SK-N-SH (cell line): ENCODE measurements around the gene ALPG. TPM values are rescaled to one million over a fixed set of nuclear protein-coding genes. Genes with fewer than 3 reads are reported as not detected.

Experiments used
- CTCF ChIA-PET: fragments of 300-600, 350-600 bp; formaldehyde crosslinking; extraction: SDS; loops from one replicate; lab custom pipeline; 2021; lab: Yijun Ruan, JAX
- POLR2A ChIA-PET: fragments of 350-600 bp; sonication (Branson Sonifier 250); formaldehyde crosslinking; extraction: SDS; loops from one replicate; lab custom pipeline; 2020; ENCODE audit warnings: antibody characterized with exemption, inconsistent platforms; lab: Yijun Ruan, JAX
- DNase-seq: peaks from one replicate; pipeline ENCODE4 v3.0.0; 2012
- H2AFZ ChIP-seq: fragments of 200-600 bp; sonication (generic); 2 replicates; pipeline ENCODE4 v1.8.1; 2016; ENCODE audit warnings: antibody characterized with exemption, mild to moderate bottlenecking, low read depth
- H3F3A ChIP-seq: fragments of 200-600 bp; sonication (generic); replicated peaks from 2 replicates; pipeline ENCODE3; 2016; ENCODE audit warnings: antibody characterized with exemption, mild to moderate bottlenecking; ENCODE audit not compliant: insufficient read depth
- H3K27ac ChIP-seq, 2 experiments: fragments of 200-500 bp in 1 of 2; fragments of 200-600 bp in 1 of 2; sonication (Bioruptor generic) in 1 of 2; sonication (generic), shearing (Covaris generic) in 1 of 2; 2 replicates each; pipeline versions ENCODE4 v1.5.1 to v1.6.1; 2014 to 2016; ENCODE audit warnings: low read depth in 2 of 2, inconsistent platforms in 1 of 2, low read length in 1 of 2, mild to moderate bottlenecking in 1 of 2, mixed read lengths in 1 of 2
- H3K27me3 ChIP-seq: fragments of 200-600 bp; sonication (generic), shearing (Covaris generic); 2 replicates; pipeline ENCODE4 v1.6.1; 2016; ENCODE audit warnings: mixed run types; ENCODE audit not compliant: insufficient read depth
- H3K36me3 ChIP-seq, 2 experiments: fragments of 200-500 bp in 1 of 2; fragments of 200-600 bp in 1 of 2; sonication (Bioruptor generic) in 1 of 2; sonication (generic) in 1 of 2; replicated peaks in 1 of 2; 2 replicates each; pipeline versions ENCODE3 to v1.5.1; 2014 to 2016; ENCODE audit warnings: low read length in 1 of 2, mild to moderate bottlenecking in 1 of 2; ENCODE audit not compliant: insufficient read depth in 2 of 2, control insufficient read depth in 1 of 2
- H3K4me1 ChIP-seq, 2 experiments: fragments of 200-500 bp in 1 of 2; fragments of 200-600 bp in 1 of 2; sonication (Bioruptor generic) in 1 of 2; sonication (generic), shearing (Covaris generic) in 1 of 2; 2 replicates each; pipeline versions ENCODE4 v1.5.1 to v1.6.1; 2014 to 2016; ENCODE audit warnings: low read depth in 1 of 2, low read length in 1 of 2, mixed run types in 1 of 2; ENCODE audit not compliant: insufficient read depth in 2 of 2, control insufficient read depth in 1 of 2
- H3K4me2 ChIP-seq: fragments of 200-600 bp; sonication (generic), shearing (Covaris generic); 2 replicates; pipeline ENCODE4 v1.6.1; 2017; ENCODE audit warnings: mixed run types
- H3K4me3 ChIP-seq, 2 experiments: fragments of 200-500 bp in 1 of 2; fragments of 200-600 bp in 1 of 2; sonication (Bioruptor generic) in 1 of 2; sonication (generic), shearing (Covaris generic) in 1 of 2; 2 replicates each; pipeline versions ENCODE4 v1.5.1 to v1.8.1; 2014 to 2016; ENCODE audit warnings: low read depth in 2 of 2, inconsistent platforms in 1 of 2, low read length in 1 of 2, mild to moderate bottlenecking in 1 of 2, mixed read lengths in 1 of 2, moderate library complexity in 1 of 2
- H3K79me2 ChIP-seq: fragments of 200-600 bp; sonication (generic); 2 replicates; pipeline ENCODE4 v1.8.1; 2017; ENCODE audit warnings: mild to moderate bottlenecking; ENCODE audit not compliant: insufficient read depth
- H3K9ac ChIP-seq: fragments of 200-600 bp; sonication (generic); 2 replicates; pipeline ENCODE4 v1.6.1; 2017; ENCODE audit warnings: mixed run types
- H3K9me2 ChIP-seq: fragments of 200-600 bp; sonication (generic); 2 replicates; pipeline ENCODE4 v1.6.1; 2017; ENCODE audit warnings: mixed run types
- H3K9me3 ChIP-seq: fragments of 200-600 bp; sonication (generic); 2 replicates; pipeline ENCODE4 v1.6.1; 2017; ENCODE audit warnings: mixed run types, mild to moderate bottlenecking, moderate library complexity
- H4K20me1 ChIP-seq: fragments of 200-600 bp; sonication (generic); 2 replicates; pipeline ENCODE4 v1.6.1; 2017; ENCODE audit warnings: mild to moderate bottlenecking, mixed run types; ENCODE audit not compliant: insufficient read depth
- ELF1 ChIP-seq: IDR thresholded peaks from 2 replicates; pipeline ENCODE4 v1.4.0; 2012
- EP300 ChIP-seq, 2 experiments: IDR thresholded peaks; 2 replicates each; pipeline versions ENCODE4 v1.4.0 to v1.6.1; 2012; ENCODE audit warnings: borderline replicate concordance in 1 of 2, low read depth in 1 of 2, low read length in 1 of 2
- EZH2phosphoT487 ChIP-seq: fragments of 200-600 bp; sonication (generic); IDR thresholded peaks from 2 replicates; pipeline ENCODE4 v1.6.1; 2017; ENCODE audit warnings: low read depth, mixed run types, mild to moderate bottlenecking, antibody characterized with exemption, moderate library complexity, borderline replicate concordance
- FOSL2 ChIP-seq: IDR thresholded peaks from 2 replicates; pipeline ENCODE4 v1.4.0; 2012; ENCODE audit warnings: low read depth, mild to moderate bottlenecking, moderate library complexity, borderline replicate concordance
- FOXJ3 ChIP-seq: sonication (generic); formaldehyde crosslinking; IDR thresholded peaks from 2 replicates; pipeline ENCODE4 v1.5.1; 2020; ENCODE audit warnings: mild to moderate bottlenecking, missing genetic modification reagents
- FOXM1 ChIP-seq: IDR thresholded peaks from 2 replicates; pipeline ENCODE4 v1.4.0; 2012; ENCODE audit warnings: low read depth, mild to moderate bottlenecking
- MAX ChIP-seq: IDR thresholded peaks from 2 replicates; pipeline ENCODE4 v1.4.0; 2012; ENCODE audit warnings: low read depth
- MEF2A ChIP-seq: IDR thresholded peaks from 2 replicates; pipeline ENCODE4 v1.4.0; 2012; ENCODE audit warnings: low read depth, borderline replicate concordance
- NRF1 ChIP-seq: IDR thresholded peaks from 2 replicates; pipeline ENCODE4 v1.6.1; 2012; ENCODE audit warnings: low read depth, mild to moderate bottlenecking, low read length
- PBX3 ChIP-seq: IDR thresholded peaks from 2 replicates; pipeline ENCODE4; 2012
- RAD21 ChIP-seq: IDR thresholded peaks from 2 replicates; pipeline ENCODE4 v1.6.1; 2012; ENCODE audit warnings: mild to moderate bottlenecking, low read length
- REST ChIP-seq: IDR thresholded peaks from 2 replicates; pipeline ENCODE4 v1.6.1; 2012; ENCODE audit warnings: mild to moderate bottlenecking, low read depth, low read length, moderate library complexity
- TCF12 ChIP-seq: IDR thresholded peaks from 2 replicates; pipeline ENCODE4 v1.4.0; 2012
- YY1 ChIP-seq: IDR thresholded peaks from 2 replicates; pipeline ENCODE4 v1.4.0; 2012; ENCODE audit warnings: low read depth, mild to moderate bottlenecking
- WGBS: methylation state at CpG from one replicate; pipeline ENCODE4 v1.1.6; 2017; ENCODE audit warnings: low lambda C conversion rate; 5-methylcytosine and 5-hydroxymethylcytosine counted together
- polyA plus RNA-seq, 3 experiments: library from polyadenylated mRNA; depleted of rRNA; stranded (reverse); fragments of >200 nt; gene quantifications; 2 replicates each; pipeline ENCODE4 v1.2.3, GENCODE V29; 2012
- TF ChIP-seq, protein P1 (sequence below): fragments of 150-350 bp; IDR thresholded peaks from 2 replicates; pipeline ENCODE4 v1.6.1; 2016; ENCODE audit warnings: mild to moderate bottlenecking, low read depth, low read length
- TF ChIP-seq, protein P2 (sequence below): IDR thresholded peaks from 2 replicates; pipeline ENCODE4 v1.4.0; 2012; ENCODE audit warnings: low read depth, borderline replicate concordance
- TF ChIP-seq, protein P3 (sequence below): fragments of 200-600 bp; sonication (generic); IDR thresholded peaks from 2 replicates; pipeline ENCODE4 v1.6.1; 2017; ENCODE audit warnings: antibody characterized with exemption, mild to moderate bottlenecking, moderate library complexity

The ALPG gene
- polyA plus RNA-seq, 1 of the 3 experiments (the other 2 are of a cell fraction): not detected

DNA sequence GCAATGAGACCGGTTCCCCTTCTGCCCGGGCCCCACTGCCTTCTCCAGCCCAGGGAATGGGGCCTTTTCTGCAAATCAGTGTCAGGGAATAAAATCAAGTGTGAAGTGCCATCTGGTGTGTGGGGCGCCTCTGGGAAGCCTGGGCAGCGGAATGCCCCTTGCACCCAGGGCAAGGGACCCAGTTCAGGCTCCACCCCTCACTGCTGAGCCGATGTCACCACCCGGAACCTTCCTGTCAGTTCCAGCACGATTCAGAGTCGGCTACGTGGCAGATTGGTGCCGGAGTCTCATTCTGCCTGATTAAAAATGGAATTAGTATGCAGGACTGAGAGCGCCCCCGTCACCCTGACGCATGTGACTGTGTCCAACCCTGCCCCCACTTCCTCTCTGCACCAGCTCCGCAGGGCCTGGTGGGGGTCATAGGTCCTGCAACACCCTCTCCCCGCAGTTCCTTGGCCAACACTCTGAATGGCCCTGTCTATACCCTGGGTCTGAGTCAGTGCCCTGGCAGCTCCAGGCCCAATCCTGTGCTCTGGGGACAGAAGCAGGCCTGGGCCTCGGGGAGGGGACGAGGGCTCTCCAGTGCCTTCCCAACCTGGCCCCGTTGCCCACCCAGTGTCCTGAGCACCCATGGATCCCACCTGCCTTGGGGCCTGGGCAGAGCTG is 41.1 kb downstream of the ALPG start:
- Histone ChIP-seq H2AFZ (no peak overlapping the region), H3K4me2 (no peak overlapping the region), H4K20me1 (no peaks in the 10 kb centered on the region), H3K79me2 (no peaks in the 10 kb centered on the region), H3K4me3 (no peak overlapping the region), H3K9ac (no peak overlapping the region), H3F3A (no peaks in the 10 kb centered on the region), H3K9me2 (no peaks in the 10 kb centered on the region), H3K36me3 (no peaks in the 10 kb centered on the region), H3K9me3 (no peaks in the 10 kb centered on the region), H3K27ac (no peak overlapping the region), H3K4me1 (no peaks in the 10 kb centered on the region; a peak in 1 of 4 replicates), H3K27me3 (no peaks in the 10 kb centered on the region)
- CTCF ChIA-PET: interaction anchor here (0.7 to 10.0 kb wide), 9 partner anchors 15 to 99 kb away, joined by 3 to 196 read pairs (median 5); partner anchors contain the start of genes CHRND and PRSS56
- TF ChIP-seq, protein P1, sequence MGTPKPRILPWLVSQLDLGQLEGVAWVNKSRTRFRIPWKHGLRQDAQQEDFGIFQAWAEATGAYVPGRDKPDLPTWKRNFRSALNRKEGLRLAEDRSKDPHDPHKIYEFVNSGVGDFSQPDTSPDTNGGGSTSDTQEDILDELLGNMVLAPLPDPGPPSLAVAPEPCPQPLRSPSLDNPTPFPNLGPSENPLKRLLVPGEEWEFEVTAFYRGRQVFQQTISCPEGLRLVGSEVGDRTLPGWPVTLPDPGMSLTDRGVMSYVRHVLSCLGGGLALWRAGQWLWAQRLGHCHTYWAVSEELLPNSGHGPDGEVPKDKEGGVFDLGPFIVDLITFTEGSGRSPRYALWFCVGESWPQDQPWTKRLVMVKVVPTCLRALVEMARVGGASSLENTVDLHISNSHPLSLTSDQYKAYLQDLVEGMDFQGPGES: no peak
- TF ChIP-seq REST: no peak
- TF ChIP-seq, protein P2, sequence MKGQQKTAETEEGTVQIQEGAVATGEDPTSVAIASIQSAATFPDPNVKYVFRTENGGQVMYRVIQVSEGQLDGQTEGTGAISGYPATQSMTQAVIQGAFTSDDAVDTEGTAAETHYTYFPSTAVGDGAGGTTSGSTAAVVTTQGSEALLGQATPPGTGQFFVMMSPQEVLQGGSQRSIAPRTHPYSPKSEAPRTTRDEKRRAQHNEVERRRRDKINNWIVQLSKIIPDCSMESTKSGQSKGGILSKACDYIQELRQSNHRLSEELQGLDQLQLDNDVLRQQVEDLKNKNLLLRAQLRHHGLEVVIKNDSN: no peak
- TF ChIP-seq ELF1: no peak
- no peak for TF ChIP-seq YY1
- no peak for TF ChIP-seq FOSL2
- no peak for TF ChIP-seq PBX3
- no peak for TF ChIP-seq FOXJ3 (CRISPR knock-in tag)
- no peak for TF ChIP-seq MEF2A
- TF ChIP-seq RAD21: no peak
- no peak for TF ChIP-seq MAX
- TF ChIP-seq, protein P3, sequence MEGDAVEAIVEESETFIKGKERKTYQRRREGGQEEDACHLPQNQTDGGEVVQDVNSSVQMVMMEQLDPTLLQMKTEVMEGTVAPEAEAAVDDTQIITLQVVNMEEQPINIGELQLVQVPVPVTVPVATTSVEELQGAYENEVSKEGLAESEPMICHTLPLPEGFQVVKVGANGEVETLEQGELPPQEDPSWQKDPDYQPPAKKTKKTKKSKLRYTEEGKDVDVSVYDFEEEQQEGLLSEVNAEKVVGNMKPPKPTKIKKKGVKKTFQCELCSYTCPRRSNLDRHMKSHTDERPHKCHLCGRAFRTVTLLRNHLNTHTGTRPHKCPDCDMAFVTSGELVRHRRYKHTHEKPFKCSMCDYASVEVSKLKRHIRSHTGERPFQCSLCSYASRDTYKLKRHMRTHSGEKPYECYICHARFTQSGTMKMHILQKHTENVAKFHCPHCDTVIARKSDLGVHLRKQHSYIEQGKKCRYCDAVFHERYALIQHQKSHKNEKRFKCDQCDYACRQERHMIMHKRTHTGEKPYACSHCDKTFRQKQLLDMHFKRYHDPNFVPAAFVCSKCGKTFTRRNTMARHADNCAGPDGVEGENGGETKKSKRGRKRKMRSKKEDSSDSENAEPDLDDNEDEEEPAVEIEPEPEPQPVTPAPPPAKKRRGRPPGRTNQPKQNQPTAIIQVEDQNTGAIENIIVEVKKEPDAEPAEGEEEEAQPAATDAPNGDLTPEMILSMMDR: no peak
- TF ChIP-seq TCF12: no peak
- TF ChIP-seq NRF1: no peak
- TF ChIP-seq FOXM1: no peak
- no peak for TF ChIP-seq EP300 (IDR thresholded peaks at IDR 0.05; ENCODE audit: borderline replicate concordance in 1 of 2, low read depth in 1 of 2, low read length in 1 of 2)
- no peak for TF ChIP-seq EZH2phosphoT487
- WGBS: 86% methylated on average over 5 of the region's 18 CpGs
- POLR2A ChIA-PET: no interaction called here
- peak; percentile 22 for DNase-seq
